Measurements from ENCODE around the gene DNALI1.
A peak's percentile ranks its signal among the peaks of the same experiment; 100 is the strongest.

The DNALI1 gene

DNA sequence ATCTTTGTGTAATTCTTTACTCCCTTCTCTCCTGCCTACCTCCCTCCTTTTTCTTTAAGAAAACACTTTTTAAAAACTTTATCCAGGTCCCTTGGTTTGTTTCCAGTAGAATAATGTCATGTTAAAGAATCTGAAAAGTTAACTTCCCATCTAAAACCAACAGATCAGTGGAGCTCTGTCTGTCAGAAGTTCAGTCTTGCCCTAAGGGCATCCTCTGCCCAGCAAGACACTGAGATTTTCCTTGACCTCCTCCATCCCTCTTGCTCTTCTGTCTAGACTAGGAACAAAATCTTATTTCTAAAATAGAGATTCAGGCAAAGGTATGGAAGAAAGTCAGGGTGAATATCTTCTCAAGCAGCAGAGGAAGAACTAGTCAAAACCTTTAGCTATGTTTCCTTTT, 44.7 kb downstream of the DNALI1 start:
- no peak for DNase-seq (ENCODE audit: low spot score)

- DNase-seq (ENCODE audit: low spot score): peak; percentile 66
Observed at GRCh38 chr1:37602750-37603694, 46.3 kb downstream of the DNALI1 start.

DNA sequence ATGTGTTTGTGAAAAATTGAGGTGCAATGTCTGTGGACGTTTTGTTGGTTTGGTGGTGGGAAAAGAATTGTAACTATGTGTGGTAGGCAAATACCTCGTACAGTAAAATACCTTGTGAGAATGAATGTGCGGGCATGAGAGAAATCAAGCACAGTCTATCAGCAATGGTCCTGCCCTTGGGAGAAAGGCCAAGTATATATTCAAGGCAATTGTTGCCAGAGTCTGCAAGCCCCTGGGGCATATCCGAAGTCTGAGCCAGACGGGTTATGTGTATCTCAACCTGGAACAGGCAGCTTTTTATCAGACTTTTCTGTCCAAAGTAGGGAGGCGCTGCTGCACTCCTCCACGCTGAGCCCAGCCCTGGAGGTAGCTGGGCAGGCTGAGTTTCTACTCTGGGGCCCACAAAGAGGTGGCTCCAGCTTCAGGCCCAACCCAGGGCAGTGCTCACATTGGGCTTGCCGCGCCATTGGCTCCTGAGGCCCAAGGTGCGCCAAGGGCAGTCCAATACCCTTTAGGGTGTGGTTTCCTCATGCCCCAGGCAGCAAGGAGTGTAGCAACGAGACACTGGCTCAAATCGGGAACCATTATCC, 48.4 kb downstream of the DNALI1 start:
- DNase-seq (ENCODE audit: low spot score): no peak

GRCh38 chr1:37605806-37606474, 49.2 kb downstream of the DNALI1 start:
- no peak for DNase-seq (ENCODE audit: low spot score)

- no peak for DNase-seq (ENCODE audit: low spot score)
Observed at GRCh38 chr1:37606481-37607263, 49.9 kb downstream of the DNALI1 start.

DNA sequence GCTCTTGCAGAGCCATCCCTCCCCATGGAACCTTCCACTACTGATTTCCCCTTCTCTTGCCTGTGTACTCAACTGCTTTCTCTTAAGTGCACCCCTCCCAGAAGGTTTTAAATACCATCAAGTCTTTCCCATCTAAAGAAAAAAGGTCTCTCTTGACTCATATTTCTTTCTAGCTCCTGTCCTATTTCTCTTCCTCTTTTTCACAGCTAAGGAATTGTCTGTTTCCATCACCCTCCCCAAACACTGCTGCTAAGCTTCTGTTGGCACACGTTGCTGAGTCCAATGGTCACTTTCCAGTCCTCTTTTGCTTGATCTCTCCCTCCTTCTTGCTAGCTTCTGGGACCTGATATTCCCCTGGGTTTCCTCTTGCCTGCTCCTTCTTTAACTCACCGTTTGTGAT, 52.3 kb downstream of the DNALI1 start:
- DNase-seq (ENCODE audit: low spot score): no peak

DNA sequence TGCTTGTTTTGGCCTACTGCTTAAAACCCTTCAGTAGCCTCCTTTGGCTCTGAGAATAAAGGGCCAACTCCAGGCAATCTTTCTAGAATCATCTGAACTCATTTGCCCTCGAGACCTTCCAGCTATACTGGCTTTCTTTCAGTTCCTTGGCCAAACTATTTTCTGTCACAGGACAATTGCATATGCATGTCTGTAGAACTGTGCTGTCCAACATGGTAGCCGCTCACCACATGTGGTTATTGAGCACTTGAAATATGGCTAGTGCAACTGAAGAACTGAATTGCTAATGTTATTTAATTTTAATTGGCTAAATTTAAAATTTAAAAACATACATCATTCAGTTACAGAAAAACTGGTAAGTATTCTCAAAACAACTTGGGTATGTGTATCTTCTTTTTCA, 53.3 kb downstream of the DNALI1 start:
- DNase-seq (ENCODE audit: low spot score): no peak

GRCh38 chr1:37612186-37612585, 55.4 kb downstream of the DNALI1 start:
- DNase-seq (ENCODE audit: low spot score): no peak

- no peak for DNase-seq (ENCODE audit: low spot score)
Observed at GRCh38 chr1:37614105-37614504, 57.4 kb downstream of the DNALI1 start.

DNA sequence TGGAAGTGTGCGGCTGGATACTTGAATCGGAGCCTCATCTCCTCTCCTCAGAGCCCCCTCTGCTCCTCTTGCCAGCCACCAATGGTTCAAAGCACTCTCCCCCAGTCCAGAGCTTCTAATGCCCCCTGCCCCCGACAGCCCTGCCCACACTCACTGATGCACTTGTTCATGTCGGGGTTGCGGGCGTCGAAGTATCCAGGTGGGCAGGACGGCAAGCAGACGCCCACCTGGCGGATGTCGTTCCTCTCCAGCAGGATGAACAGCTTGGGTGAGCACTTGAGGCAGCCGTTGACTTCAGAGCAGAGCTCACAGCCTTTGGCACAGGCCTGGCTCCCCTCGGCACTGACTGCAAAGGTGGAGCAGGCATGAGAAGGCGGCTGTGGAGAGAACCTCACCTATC, 59.6 kb downstream of the DNALI1 start:
- DNase-seq (ENCODE audit: low spot score): no peak

Small RNAs within 50 kb of the gene (small RNA-seq; reads per million reads assigned to genes)
- gene AL034379.1: 0 to 0.04 reads per million in 2 experiments
